ENCODE results near the gene TSPAN16. TPM values are rescaled to one million over a fixed set of nuclear protein-coding genes. Genes with fewer than 3 reads are reported as not detected.

TSPAN16 gene
- total and polyA plus RNA-seq, 2 of the 13 experiments (the other 11 are each of a cell fraction or from before 2014, with no cell fraction given), result not detected

- CTCF ChIA-PET (ENCODE audit: low intra/inter-chr PET ratio, low total read pairs), result no interaction called here
- TF ChIP-seq TCF12 (IDR thresholded peaks at IDR 0.05) (no peak), TCF12 (CRISPR knock-in tag; IDR thresholded peaks at IDR 0.05) (0 out of 2 replicates have a peak, but pooled peaks have one; percentile 18), ZNF362 (CRISPR knock-in tag; IDR thresholded peaks at IDR 0.05; ENCODE audit: borderline replicate concordance) (0 out of 2 replicates have a peak, but pooled peaks have one; percentile 50), MIER2 (CRISPR knock-in tag; IDR thresholded peaks at IDR 0.05) (no peak), GATAD2A (CRISPR knock-in tag; IDR thresholded peaks at IDR 0.05) (peak; percentile 53), HNF4G (IDR thresholded peaks at IDR 0.05; ENCODE audit: borderline replicate concordance, low read depth, low read length) (peak; percentile 51; the same call in 1 of the 2 replicates), HNF4G (CRISPR knock-in tag; IDR thresholded peaks at IDR 0.05; ENCODE audit: borderline replicate concordance, low read depth) (no peak), ESRRA (CRISPR knock-in tag; IDR thresholded peaks at IDR 0.05; ENCODE audit: low read depth) (peak; percentile 59; the same call in 1 of the 2 replicates), EP300 (IDR thresholded peaks at IDR 0.05; ENCODE audit: low read depth in 2 of 2, low read length in 2 of 2) (peak in 1 of 2 experiments; percentile 39; a peak in 1 of 4 replicates), EP300 (CRISPR knock-in tag; IDR thresholded peaks at IDR 0.05; ENCODE audit: borderline replicate concordance) (no peak; the same call in 1 of the 2 replicates), SOX5 (CRISPR knock-in tag; IDR thresholded peaks at IDR 0.05; ENCODE audit: borderline replicate concordance) (0 out of 2 replicates have a peak, but pooled peaks have one; percentile 34), BCL6 (CRISPR knock-in tag; IDR thresholded peaks at IDR 0.05) (peak; percentile 54; the same call in 1 of the 2 replicates), CEBPG (CRISPR knock-in tag; IDR thresholded peaks at IDR 0.05) (peak; percentile 66), SAP130 (CRISPR knock-in tag; IDR thresholded peaks at IDR 0.05; ENCODE audit: low read depth) (0 out of 2 replicates have a peak, but pooled peaks have one; percentile 10), SOX6 (IDR thresholded peaks at IDR 0.05) (no peak), SOX6 (CRISPR knock-in tag; IDR thresholded peaks at IDR 0.05) (peak; percentile 56), IRF2 (CRISPR knock-in tag; IDR thresholded peaks at IDR 0.05) (0 out of 2 replicates have a peak, but pooled peaks have one; percentile 17), RXRA (CRISPR knock-in tag; IDR thresholded peaks at IDR 0.05) (peak; percentile 61; the same call in 1 of the 2 replicates), MEF2D (CRISPR knock-in tag; IDR thresholded peaks at IDR 0.05) (no peak), ZNF781 (CRISPR knock-in tag; IDR thresholded peaks at IDR 0.05; ENCODE audit: borderline replicate concordance, not compliant biosample characterization) (no peak), CEBPB (IDR thresholded peaks at IDR 0.05; ENCODE audit: borderline replicate concordance, low read depth, low read length) (peak; percentile 57; the same call in 1 of the 2 replicates), RARA (CRISPR knock-in tag; IDR thresholded peaks at IDR 0.05) (peak; percentile 87), SALL1 (CRISPR knock-in tag; IDR thresholded peaks at IDR 0.05) (peak; percentile 56), SRSF4 (IDR thresholded peaks at IDR 0.05; ENCODE audit: low read depth, low read length, poor library complexity, severe bottlenecking) (no peak)
Observed at GRCh38 chr19:11274533-11275086, 21.4 kb upstream of the TSPAN16 start.

More at GRCh38 chr19:11274533-11275086, 21.4 kb upstream of the TSPAN16 start:
- 0 out of 6 replicates have a peak overlapping the region, but pooled peaks of 1 of the 3 experiments have one; percentile 5 for H3K4me3 ChIP-seq (replicated peaks in 1 of 3; ENCODE audit: insufficient read depth in 1 of 3, low read depth in 2 of 3, low read length in 3 of 3)
- FAIRE-seq, result peak; percentile 50
- no peak overlapping the region for H3K27ac ChIP-seq (ENCODE audit: extremely low read length, insufficient read depth, low read length)
- H3K79me2 ChIP-seq (ENCODE audit: insufficient read depth, low read length), result no peaks in the 10 kb centered on the region
- H3K36me3 ChIP-seq (replicated peaks in 1 of 2; ENCODE audit: control insufficient read depth in 1 of 2, insufficient read depth in 2 of 2, low read length in 2 of 2), result no peaks in the 10 kb centered on the region
- no peaks in the 10 kb centered on the region; a peak in 1 of 5 replicates for H3K27me3 ChIP-seq (ENCODE audit: control insufficient read depth in 1 of 2, insufficient read depth in 2 of 2, low read length in 2 of 2)
- no peaks in the 10 kb centered on the region for H4K20me1 ChIP-seq (ENCODE audit: insufficient read depth, low read length)
- H3K4me2 ChIP-seq (ENCODE audit: low read depth, low read length), result peak overlapping the region; percentile 41
- intact Hi-C loops (cut with micrococcal nuclease; ENCODE audit: unreplicated experiment), result no loop called here
- no peak overlapping the region for H2AFZ ChIP-seq (ENCODE audit: low read length)
- DNase-seq (ENCODE audit: low spot score), result peak; percentile 45
- in situ Hi-C loops (cut with HindIII; ENCODE audit: extremely low pct_ligation_motif_present, low pct_unique_long_range_greater_than_20kb), result no loop called here
- H3K4me1 ChIP-seq (ENCODE audit: insufficient read depth, low read length), result peaks cover 24% of the 10 kb centered on the region
- 3% methylated on average over 2 of the region's 4 CpGs for WGBS (ENCODE audit: low lambda C conversion rate)
- H3K9me3 ChIP-seq (ENCODE audit: low read length), result no peaks in the 10 kb centered on the region
- no peak overlapping the region for H3K9ac ChIP-seq (ENCODE audit: insufficient read depth, low read depth, low read length)
- BruUV-seq (replicated peaks), result no TSS peak
- POLR2A ChIA-PET, result interaction anchor here (0.5 to 1.2 kb wide), 4 partner anchors 9 to 330 kb away, joined by 3 to 5 read pairs (median 4); no protein-coding TSS in a partner anchor
- ATAC-seq, result peak; percentile 55; the same call in 2 of the 3 replicates
